Caco-2 (cell line): ENCODE data around the gene PACC1. TPM values are rescaled to one million over a fixed set of nuclear protein-coding genes. Genes with fewer than 3 reads are reported as not detected.
"Not testable (repeated sequence)": the region's sequence is repeated elsewhere in the genome, so short reads cannot be mapped to it uniquely, and the experiment has no call there.

Source experiments
- BruUV-seq: library from RNA; stranded (reverse); fragments of 400-500 nt; replicated peaks from 2 replicates; lab custom pipeline; 2021; lab: Mats Ljungman, UMichigan
- CTCF ChIA-PET: fragments of 300-600 bp; sonication (Branson Sonifier 250); formaldehyde crosslinking; loops from one replicate; lab custom pipeline; 2022; ENCODE audit warnings: antibody characterized with exemption; lab: Charles Lee
- POLR2A ChIA-PET: fragments of 300-600 bp; sonication (Branson Sonifier 250); formaldehyde crosslinking; loops from one replicate; lab custom pipeline; 2022; ENCODE audit warnings: antibody characterized with exemption; lab: Charles Lee
- DNase-seq, 2 experiments: peaks; one replicate each; pipeline versions ENCODE4 v3.0.0 to v3.0.0-alpha.2; 2020 to 2022
- H3K27me3 ChIP-seq: replicated peaks from 2 replicates; pipeline ENCODE4 v1.6.0; 2011; ENCODE audit warnings: low read length; ENCODE audit not compliant: control insufficient read depth, insufficient read depth
- H3K36me3 ChIP-seq: 2 replicates; pipeline ENCODE4 v1.5.1; 2011; ENCODE audit warnings: low read length; ENCODE audit not compliant: control insufficient read depth, insufficient read depth
- H3K4me1 ChIP-seq: fragments of 250-450 bp; sonication (Bioruptor Pico); 2 replicates; pipeline ENCODE4 v1.5.1; 2020; ENCODE audit warnings: mild to moderate bottlenecking
- H3K4me3 ChIP-seq: 2 replicates; pipeline ENCODE4 v1.5.1; 2011; ENCODE audit warnings: low read depth, mild to moderate bottlenecking, control low read depth, low read length
- H3K9me3 ChIP-seq: fragments of 250-450 bp; sonication (Bioruptor Pico); 2 replicates; pipeline ENCODE4 v1.5.1; 2020; ENCODE audit warnings: mild to moderate bottlenecking, moderate library complexity
- H3K27ac Mint-ChIP-seq: one replicate; pipeline ENCODE4 v1.8.0; 2022; ENCODE audit warnings: mixed read lengths; ENCODE audit not compliant: unreplicated experiment
- H3K27me3 Mint-ChIP-seq: one replicate; pipeline ENCODE4 v1.8.0; 2022; ENCODE audit warnings: mixed read lengths; ENCODE audit not compliant: insufficient read depth, unreplicated experiment
- H3K36me3 Mint-ChIP-seq: one replicate; pipeline ENCODE4 v1.8.0; 2022; ENCODE audit warnings: mild to moderate bottlenecking, mixed read lengths; ENCODE audit not compliant: insufficient read depth, unreplicated experiment
- H3K4me1 Mint-ChIP-seq: one replicate; pipeline ENCODE4 v1.8.0; 2022; ENCODE audit warnings: low read depth, mixed read lengths; ENCODE audit not compliant: unreplicated experiment
- H3K4me3 Mint-ChIP-seq: one replicate; pipeline ENCODE4 v1.8.0; 2022; ENCODE audit warnings: mild to moderate bottlenecking, moderate library complexity, mixed read lengths; ENCODE audit not compliant: unreplicated experiment
- H3K9me3 Mint-ChIP-seq: one replicate; pipeline ENCODE4 v1.8.0; 2022; ENCODE audit warnings: mixed read lengths; ENCODE audit not compliant: unreplicated experiment
- intact Hi-C: fragments of 100-400 bp; cut with micrococcal nuclease; formaldehyde crosslinking; loops from one replicate; pipeline ENCODE4 v1.10.0; 2022; ENCODE audit not compliant: unreplicated experiment
- total RNA-seq: library from RNA; stranded (reverse); gene quantifications from 2 replicates; pipeline ENCODE4 v1.2.3, GENCODE V29; 2022
- TF ChIP-seq, protein P1 (sequence below), 2 experiments: fragments of 200-600 bp in 1 of 2; IDR thresholded peaks; 1 replicate in 1 of 2; 2 replicates in 1 of 2; pipeline versions ENCODE4 v1.5.1 to v1.8.0; 2011 to 2022; ENCODE audit warnings: antibody characterized with exemption in 1 of 2, control low read depth in 1 of 2, inconsistent platforms in 1 of 2, low read depth in 1 of 2, low read length in 1 of 2, mild to moderate bottlenecking in 1 of 2, moderate library complexity in 1 of 2; ENCODE audit not compliant: insufficient read depth in 1 of 2, severe bottlenecking in 1 of 2, unreplicated experiment in 1 of 2

Gene PACC1
- total RNA-seq, 1 experiment from 2014 or later = 15.6 TPM

DNA sequence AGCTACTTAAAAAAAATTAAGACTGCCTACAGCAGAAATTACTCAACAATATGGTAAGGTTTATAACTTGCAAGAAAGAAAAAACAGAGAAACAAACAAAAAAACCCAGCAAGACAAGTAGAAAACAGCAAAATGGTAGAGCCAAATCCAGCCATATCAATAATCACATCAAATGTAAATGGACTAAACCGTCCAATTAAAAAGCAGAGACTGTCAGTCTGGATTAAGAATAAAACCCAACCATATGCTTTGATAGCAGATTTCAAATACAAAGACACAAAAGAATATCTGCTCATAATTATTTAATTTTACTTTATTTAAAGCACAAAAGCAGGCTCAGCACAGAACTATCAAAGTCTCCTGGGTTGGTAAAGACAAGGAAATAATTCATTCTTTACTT lies 17.5 kb downstream of the PACC1 start:
- no peaks in the 10 kb centered on the region for H3K27me3 ChIP-seq
- H3K4me1 ChIP-seq = no peaks in the 10 kb centered on the region
- H3K36me3 ChIP-seq = no peaks in the 10 kb centered on the region
- Mint-ChIP-seq H3K4me3 (no peak overlapping the region), H3K4me1 (no peaks in the 10 kb centered on the region), H3K27ac (no peak overlapping the region), H3K9me3 (peaks cover 31% of the 10 kb centered on the region), H3K27me3 (no peaks in the 10 kb centered on the region), H3K36me3 (peaks cover 5% of the 10 kb centered on the region)
- no peak for DNase-seq
- peaks cover 16% of the 10 kb centered on the region for H3K9me3 ChIP-seq
- BruUV-seq = no TSS peak
- intact Hi-C loops = no loop called here
- TF ChIP-seq, protein P1, sequence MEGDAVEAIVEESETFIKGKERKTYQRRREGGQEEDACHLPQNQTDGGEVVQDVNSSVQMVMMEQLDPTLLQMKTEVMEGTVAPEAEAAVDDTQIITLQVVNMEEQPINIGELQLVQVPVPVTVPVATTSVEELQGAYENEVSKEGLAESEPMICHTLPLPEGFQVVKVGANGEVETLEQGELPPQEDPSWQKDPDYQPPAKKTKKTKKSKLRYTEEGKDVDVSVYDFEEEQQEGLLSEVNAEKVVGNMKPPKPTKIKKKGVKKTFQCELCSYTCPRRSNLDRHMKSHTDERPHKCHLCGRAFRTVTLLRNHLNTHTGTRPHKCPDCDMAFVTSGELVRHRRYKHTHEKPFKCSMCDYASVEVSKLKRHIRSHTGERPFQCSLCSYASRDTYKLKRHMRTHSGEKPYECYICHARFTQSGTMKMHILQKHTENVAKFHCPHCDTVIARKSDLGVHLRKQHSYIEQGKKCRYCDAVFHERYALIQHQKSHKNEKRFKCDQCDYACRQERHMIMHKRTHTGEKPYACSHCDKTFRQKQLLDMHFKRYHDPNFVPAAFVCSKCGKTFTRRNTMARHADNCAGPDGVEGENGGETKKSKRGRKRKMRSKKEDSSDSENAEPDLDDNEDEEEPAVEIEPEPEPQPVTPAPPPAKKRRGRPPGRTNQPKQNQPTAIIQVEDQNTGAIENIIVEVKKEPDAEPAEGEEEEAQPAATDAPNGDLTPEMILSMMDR (IDR thresholded peaks at IDR 0.05; ENCODE audit: insufficient read depth in 1 of 2, low read depth in 1 of 2, low read length in 1 of 2, severe bottlenecking in 1 of 2, unreplicated experiment in 1 of 2) = no peak
- ChIA-PET CTCF (no interaction called here), POLR2A (no interaction called here)
- H3K4me3 ChIP-seq = no peak overlapping the region

DNA sequence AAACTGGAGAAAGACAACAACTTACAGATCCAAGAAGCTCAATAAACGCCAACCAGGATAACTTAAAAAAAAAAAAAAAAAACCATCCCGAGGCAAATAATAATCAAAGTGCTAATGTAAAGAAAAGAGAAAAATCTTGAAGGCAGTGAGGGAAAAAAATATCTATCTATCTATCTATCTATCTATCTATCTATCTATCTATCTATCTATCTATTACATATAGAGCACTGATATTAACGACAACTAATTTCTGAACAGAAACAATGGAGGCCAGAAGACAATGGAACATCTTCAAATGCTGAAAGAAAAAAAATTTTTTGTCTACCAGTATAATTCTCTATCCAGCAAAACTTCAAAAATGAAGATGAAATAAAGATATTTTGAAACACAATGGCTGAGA lies 18.0 kb downstream of the PACC1 start:
- H3K4me1 ChIP-seq = no peaks in the 10 kb centered on the region
- DNase-seq = no peak
- CTCF ChIA-PET = interaction anchor here (0.7 kb wide), 1 partner anchor 59 kb away, joined by 5 read pairs; no protein-coding TSS in a partner anchor
- Mint-ChIP-seq H3K4me3 (no peak overlapping the region), H3K4me1 (no peaks in the 10 kb centered on the region), H3K36me3 (peaks cover under 1% of the 10 kb centered on the region), H3K9me3 (peaks cover 31% of the 10 kb centered on the region), H3K27me3 (no peaks in the 10 kb centered on the region), H3K27ac (no peak overlapping the region)
- POLR2A ChIA-PET = no interaction called here
- H3K27me3 ChIP-seq = no peaks in the 10 kb centered on the region
- intact Hi-C loops = no loop called here
- TF ChIP-seq, protein P1 (IDR thresholded peaks at IDR 0.05; ENCODE audit: insufficient read depth in 1 of 2, low read depth in 1 of 2, low read length in 1 of 2, severe bottlenecking in 1 of 2, unreplicated experiment in 1 of 2) = no peak
- no peak overlapping the region for H3K4me3 ChIP-seq
- no peaks in the 10 kb centered on the region for H3K36me3 ChIP-seq
- peaks cover 16% of the 10 kb centered on the region for H3K9me3 ChIP-seq
- no TSS peak for BruUV-seq

DNA sequence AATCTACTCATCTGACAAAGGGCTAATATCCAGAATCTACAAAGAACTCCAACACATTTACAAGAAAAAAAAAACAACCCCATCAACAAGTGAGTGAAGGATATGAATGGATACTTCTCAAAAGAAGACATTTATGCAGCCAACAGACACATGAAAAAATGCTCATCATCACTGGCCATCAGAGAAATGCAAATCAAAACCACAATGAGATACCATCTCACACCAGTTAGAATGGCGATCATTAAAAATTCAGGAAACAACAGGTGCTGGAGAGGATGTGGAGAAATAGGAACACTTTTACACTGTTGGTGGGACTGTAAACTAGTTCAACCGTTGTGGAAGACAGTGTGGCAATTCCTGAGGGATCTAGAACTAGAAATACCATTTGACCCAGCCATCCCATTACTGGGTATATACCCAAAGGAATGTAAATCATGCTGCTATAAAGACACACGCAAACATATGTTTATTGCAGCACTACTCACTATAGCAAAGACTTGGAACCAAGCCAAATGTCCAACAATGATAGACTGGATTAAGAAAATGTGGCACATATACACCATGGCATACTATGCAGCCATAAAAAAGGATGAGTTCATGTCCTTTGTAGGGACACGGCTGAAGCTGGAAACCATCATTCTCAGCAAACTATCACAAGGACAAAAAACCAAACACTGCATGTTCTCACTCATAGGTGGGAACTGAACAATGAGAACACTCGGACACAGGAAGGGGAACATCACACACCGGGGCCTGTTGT lies 18.8 kb downstream of the PACC1 start:
- intact Hi-C loops, H3K4me1 Mint-ChIP-seq, H3K27ac Mint-ChIP-seq, BruUV-seq, DNase-seq, H3K27me3 ChIP-seq, H3K4me3 ChIP-seq, H3K4me3 Mint-ChIP-seq, POLR2A ChIA-PET, H3K4me1 ChIP-seq, H3K36me3 ChIP-seq, H3K27me3 Mint-ChIP-seq, H3K36me3 Mint-ChIP-seq: not testable (repeated sequence)
- CTCF ChIA-PET = interaction anchor here (0.7 kb wide), 1 partner anchor 60 kb away, joined by 5 read pairs; no protein-coding TSS in a partner anchor
- peaks cover 20% of the 10 kb centered on the region for H3K9me3 ChIP-seq
- peaks cover 31% of the 10 kb centered on the region for H3K9me3 Mint-ChIP-seq
